IMR-90 (cell line): ENCODE data around the gene SLC35A4. TPM values are rescaled to one million over a fixed set of nuclear protein-coding genes. Genes with fewer than 3 reads are reported as not detected.

Source experiments
- ATAC-seq: fragments of 200-7000 bp; cut with Tn5 transposase; 2 replicates; pipeline ENCODE4 v1.9.1; 2020; ENCODE audit warnings: low read depth, mild to moderate bottlenecking, moderate library complexity
- BruUV-seq: library from RNA; stranded (reverse); fragments of 400-500 nt; replicated peaks from 2 replicates; lab custom pipeline; 2021; lab: Mats Ljungman, UMichigan
- CTCF ChIA-PET: fragments of 300-600 bp; formaldehyde crosslinking; extraction: SDS; loops from one replicate; lab custom pipeline; 2021; ENCODE audit warnings: antibody characterized with exemption; lab: Yijun Ruan, JAX
- POLR2A ChIA-PET: fragments of 300-600 bp; sonication (Branson Sonifier 250); formaldehyde crosslinking; loops from one replicate; lab custom pipeline; 2022; ENCODE audit warnings: antibody characterized with exemption; ENCODE audit not compliant: unreplicated experiment; lab: Charles Lee
- DNase-seq: peaks from one replicate; pipeline ENCODE4 v3.0.0; 2013
- H2AFZ ChIP-seq: replicated peaks from 2 replicates; pipeline ENCODE3; 2013; ENCODE audit warnings: low read length, mild to moderate bottlenecking; ENCODE audit not compliant: poor library complexity
- H2AK5ac ChIP-seq: 2 replicates; pipeline ENCODE4 v1.6.1; 2013; ENCODE audit warnings: low read depth, low read length, inconsistent platforms
- H2AK9ac ChIP-seq: replicated peaks from 2 replicates; pipeline ENCODE3; 2013; ENCODE audit warnings: mild to moderate bottlenecking, low read depth, low read length, moderate library complexity; ENCODE audit not compliant: poor library complexity
- H2BK120ac ChIP-seq: 2 replicates; pipeline ENCODE4 v1.6.1; 2013; ENCODE audit warnings: low read depth, low read length, inconsistent platforms
- H2BK15ac ChIP-seq: 3 replicates; pipeline ENCODE4 v1.6.1; 2013; ENCODE audit warnings: low read depth, low read length, inconsistent platforms
- H2BK20ac ChIP-seq: 2 replicates; pipeline ENCODE4 v1.6.1; 2013; ENCODE audit warnings: low read depth, mild to moderate bottlenecking, inconsistent platforms, low read length, moderate library complexity
- H2BK5ac ChIP-seq: 2 replicates; pipeline ENCODE4 v1.6.1; 2013; ENCODE audit warnings: mild to moderate bottlenecking, low read depth, low read length, inconsistent platforms; ENCODE audit not compliant: poor library complexity, severe bottlenecking
- H3K14ac ChIP-seq: replicated peaks from 2 replicates; pipeline ENCODE4 v1.6.1; 2013; ENCODE audit warnings: low read depth, low read length, inconsistent platforms
- H3K18ac ChIP-seq: 2 replicates; pipeline ENCODE4 v1.6.1; 2013; ENCODE audit warnings: low read depth, low read length, control low read depth
- H3K23ac ChIP-seq: 2 replicates; pipeline ENCODE4 v1.6.1; 2013; ENCODE audit warnings: low read depth, low read length, inconsistent platforms
- H3K27ac ChIP-seq: 2 replicates; pipeline ENCODE4 v1.5.1; 2013; ENCODE audit warnings: mild to moderate bottlenecking, control low read depth, low read length; ENCODE audit not compliant: insufficient read depth
- H3K27me3 ChIP-seq: 2 replicates; pipeline ENCODE4 v1.6.1; 2013; ENCODE audit warnings: low read length; ENCODE audit not compliant: control insufficient read depth, insufficient read depth
- H3K36me3 ChIP-seq: 2 replicates; pipeline ENCODE4 v1.6.1; 2013; ENCODE audit warnings: low read length, mixed read lengths; ENCODE audit not compliant: control insufficient read depth, insufficient read depth
- H3K4ac ChIP-seq: 2 replicates; pipeline ENCODE4 v1.6.1; 2013; ENCODE audit warnings: low read depth, low read length, inconsistent platforms
- H3K4me1 ChIP-seq: 2 replicates; pipeline ENCODE4 v1.6.1; 2013; ENCODE audit warnings: low read length, mixed read lengths; ENCODE audit not compliant: control insufficient read depth, insufficient read depth
- H3K4me2 ChIP-seq: 2 replicates; pipeline ENCODE4 v1.6.1; 2013; ENCODE audit warnings: low read depth, mild to moderate bottlenecking, control low read depth, low read length, moderate library complexity
- H3K4me3 ChIP-seq: 2 replicates; pipeline ENCODE4 v1.5.1; 2013; ENCODE audit warnings: low read depth, mild to moderate bottlenecking, control low read depth, low read length, moderate library complexity; ENCODE audit not compliant: insufficient read depth
- H3K56ac ChIP-seq: 2 replicates; pipeline ENCODE4 v1.6.1; 2013; ENCODE audit warnings: low read length, inconsistent platforms; ENCODE audit not compliant: insufficient read depth; ENCODE audit errors: extremely low read depth
- H3K79me1 ChIP-seq, 2 experiments: 2 replicates each; pipeline ENCODE4 v1.6.1; 2013; ENCODE audit warnings: low read length in 2 of 2, inconsistent platforms in 1 of 2, low read depth in 1 of 2
- H3K9ac ChIP-seq: 2 replicates; pipeline ENCODE4 v1.6.1; 2013; ENCODE audit warnings: low read depth, low read length, control low read depth
- H3K9me1 ChIP-seq: 2 replicates; pipeline ENCODE4 v1.6.1; 2013; ENCODE audit warnings: low read length, inconsistent platforms; ENCODE audit not compliant: insufficient read depth
- H3K9me3 ChIP-seq: 2 replicates; pipeline ENCODE4 v1.6.1; 2013; ENCODE audit warnings: low read length; ENCODE audit not compliant: control insufficient read depth, insufficient read depth
- H4K20me1 ChIP-seq: 2 replicates; pipeline ENCODE4 v1.6.1; 2013; ENCODE audit warnings: low read length, inconsistent platforms; ENCODE audit not compliant: insufficient read depth
- H4K5ac ChIP-seq: 2 replicates; pipeline ENCODE4 v1.6.1; 2013; ENCODE audit warnings: mild to moderate bottlenecking, low read depth, low read length, control low read depth
- H4K8ac ChIP-seq, 2 experiments: 2 replicates each; pipeline ENCODE4 v1.6.1; 2013; ENCODE audit warnings: low read depth in 2 of 2, low read length in 2 of 2, control low read depth in 1 of 2, inconsistent platforms in 1 of 2
- H4K91ac ChIP-seq: 2 replicates; pipeline ENCODE4 v1.6.1; 2013; ENCODE audit warnings: low read depth, low read length, inconsistent platforms; ENCODE audit not compliant: insufficient read depth
- BHLHE40 ChIP-seq: fragments of 150-350 bp; IDR thresholded peaks from 2 replicates; pipeline ENCODE4 v1.6.1; 2016; ENCODE audit warnings: mild to moderate bottlenecking, low read depth, low read length
- CEBPB ChIP-seq: IDR thresholded peaks from 2 replicates; pipeline ENCODE4 v1.6.1; 2012; ENCODE audit warnings: low read depth, low read length, improper control_type of control experiment
- CHD1 ChIP-seq: IDR thresholded peaks from 2 replicates; pipeline ENCODE4 v1.6.1; 2012; ENCODE audit warnings: low read depth, low read length, improper control_type of control experiment
- FOS ChIP-seq: fragments of 150-350 bp; IDR thresholded peaks from 2 replicates; pipeline ENCODE4 v1.6.1; 2016; ENCODE audit warnings: low read depth, low read length
- MAFK ChIP-seq: IDR thresholded peaks from 2 replicates; pipeline ENCODE4 v1.6.1; 2012; ENCODE audit warnings: low read depth, low read length, improper control_type of control experiment
- MAZ ChIP-seq: IDR thresholded peaks from 2 replicates; pipeline ENCODE4 v1.6.1; 2012; ENCODE audit warnings: low read depth, mild to moderate bottlenecking, low read length, improper control_type of control experiment, moderate library complexity, borderline replicate concordance
- MXI1 ChIP-seq: IDR thresholded peaks from 2 replicates; pipeline ENCODE4 v1.6.1; 2012; ENCODE audit warnings: low read depth, mild to moderate bottlenecking, low read length, moderate library complexity, borderline replicate concordance
- NFE2L2 ChIP-seq: fragments of 150-350 bp; IDR thresholded peaks from 2 replicates; pipeline ENCODE4 v1.6.1; 2016; ENCODE audit warnings: low read depth, mild to moderate bottlenecking, low read length
- POLR2A ChIP-seq: IDR thresholded peaks from 2 replicates; pipeline ENCODE4 v1.6.1; 2012; ENCODE audit warnings: mild to moderate bottlenecking, low read depth, low read length
- RAD21 ChIP-seq: IDR thresholded peaks from 2 replicates; pipeline ENCODE4 v1.6.1; 2012; ENCODE audit warnings: low read length, improper control_type of control experiment
- RCOR1 ChIP-seq: IDR thresholded peaks from 2 replicates; pipeline ENCODE4 v1.6.1; 2012; ENCODE audit warnings: mild to moderate bottlenecking, low read length, improper control_type of control experiment; ENCODE audit not compliant: insufficient replicate concordance
- RFX5 ChIP-seq: IDR thresholded peaks from 2 replicates; pipeline ENCODE4 v1.8.0; 2012; ENCODE audit warnings: low read depth, mild to moderate bottlenecking, low read length, moderate library complexity
- SMC3 ChIP-seq: fragments of 150-350 bp; IDR thresholded peaks from 2 replicates; pipeline ENCODE4 v1.6.1; 2016; ENCODE audit warnings: low read depth, mild to moderate bottlenecking, antibody characterized with exemption, low read length, moderate library complexity
- USF2 ChIP-seq: fragments of 150-350 bp; IDR thresholded peaks from 2 replicates; pipeline ENCODE4 v1.6.1; 2017; ENCODE audit warnings: mild to moderate bottlenecking, antibody characterized with exemption, low read length, low read depth
- WGBS, 2 experiments: methylation state at CpG; one replicate each; pipeline versions ENCODE4 v1.1.5 to v1.1.7; 2013; ENCODE audit warnings: missing lambda C conversion rate in 2 of 2; ENCODE audit not compliant: insufficient read length in 1 of 2; ENCODE audit errors: extremely low coverage in 2 of 2; 5-methylcytosine and 5-hydroxymethylcytosine counted together
- dilution Hi-C: fragments of 300-500 bp; cut with HindIII; formaldehyde crosslinking; loops from one replicate; pipeline ENCODE4 v1.14.3; 2018; ENCODE audit warnings: low sequenced_read_pairs; ENCODE audit not compliant: unreplicated experiment
- in situ Hi-C: fragments of 300-500 bp; cut with MboI; formaldehyde crosslinking; loops from 3 replicates; pipeline ENCODE4 v1.14.3; 2019; ENCODE audit warnings: low sequenced_read_pairs, inconsistent platforms, mixed read lengths
- intact Hi-C: fragments of 100-400 bp; cut with micrococcal nuclease; formaldehyde crosslinking; loops from 2 replicates; pipeline ENCODE4 v1.10.0; 2022
- polyA plus RNA-seq, 3 experiments: library from polyadenylated mRNA; depleted of rRNA; stranded (reverse); fragments of >200 nt; gene quantifications; 2 replicates each; pipeline ENCODE4 v1.2.3, GENCODE V29; 2012; ENCODE audit warnings: low replicate concordance in 1 of 3
- total RNA-seq: library from RNA; depleted of rRNA; stranded (reverse); fragments of >200 nt; gene quantifications from 2 replicates; pipeline ENCODE4 v1.2.3, GENCODE V29; 2012
- TF ChIP-seq, protein P1 (sequence below): fragments of 150-350 bp; IDR thresholded peaks from 2 replicates; pipeline ENCODE4 v1.6.1; 2016; ENCODE audit warnings: low read depth, mild to moderate bottlenecking, low read length, moderate library complexity, borderline replicate concordance

SLC35A4 gene
- total and polyA plus RNA-seq, 2 of the 4 experiments (the other 2 are of a cell fraction) = 19.2 to 66.4 TPM

DNA sequence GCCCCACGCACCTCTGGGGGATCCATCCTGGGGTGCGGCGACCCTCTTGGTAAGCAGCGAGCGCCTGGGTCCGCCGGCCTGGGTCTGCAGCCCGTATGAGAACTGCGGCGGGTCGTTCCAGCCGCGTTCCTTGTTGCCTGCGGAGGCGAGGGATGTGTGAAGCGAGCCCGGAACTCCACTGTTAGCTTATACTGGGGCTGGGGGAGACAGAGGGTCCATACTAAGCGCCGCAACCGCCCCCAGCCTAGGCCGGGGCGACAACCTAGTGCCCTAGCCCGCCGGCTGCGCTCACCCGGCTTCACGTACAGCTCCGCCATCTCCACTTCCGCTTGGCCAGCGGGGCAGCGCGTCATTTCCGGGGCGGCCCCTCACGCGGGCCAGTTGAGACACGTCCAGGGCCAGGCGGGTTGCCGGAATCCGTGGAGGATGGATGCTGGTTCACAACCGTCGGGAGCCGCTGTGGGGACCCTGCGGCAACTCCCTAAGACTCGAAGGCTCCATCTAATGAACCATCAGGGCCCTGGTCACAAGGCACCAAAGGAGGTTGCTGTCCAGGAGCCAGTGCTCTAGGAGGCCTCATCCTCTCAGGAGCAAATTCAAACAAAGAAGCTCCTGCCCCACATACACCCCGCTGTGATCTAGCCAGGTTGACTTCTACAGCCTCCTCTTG lies 7.4 kb upstream of the SLC35A4 start, which contains the start of gene SRA1:
TSS of gene SRA1 (minus strand) at position 338 of the 670 bp plus-strand sequence. CDS start at position 317, 21 bp downstream.
- Histone ChIP-seq H3K27me3 (no peaks in the 10 kb centered on the region), H4K91ac (peak within 1 kb of the TSS; percentile 98), H2BK20ac (peak within 1 kb of the TSS; percentile 98), H3K9me3 (no peaks in the 10 kb centered on the region), H3K18ac (peak within 1 kb of the TSS; percentile 92), H3K56ac (peak within 1 kb of the TSS; percentile 70; the same call in 1 of the 2 replicates), H3K4me1 (peaks cover 16% of the 10 kb centered on the region), H4K20me1 (peaks cover 20% of the 10 kb centered on the region), H4K8ac (peak within 1 kb of the TSS; percentile 99), H3K9ac (peak within 1 kb of the TSS; percentile 97), H3K36me3 (peaks cover 19% of the 10 kb centered on the region), H3K14ac (peak within 1 kb of the TSS; percentile 97), H3K79me1 (peaks cover 22 to 49% of the 10 kb centered on the region in 2 experiments), H3K4me3 (peak within 1 kb of the TSS; percentile 92), H3K9me1 (peaks cover 9% of the 10 kb centered on the region), H2BK15ac (peak within 1 kb of the TSS; percentile 96; the same call in 2 of the 3 replicates), H3K4ac (peak within 1 kb of the TSS; percentile 100), H2AK5ac (peak within 1 kb of the TSS; percentile 99), H4K5ac (peak within 1 kb of the TSS; percentile 98), H3K4me2 (peak within 1 kb of the TSS; percentile 91), H2BK120ac (peak within 1 kb of the TSS; percentile 94), H3K27ac (peak within 1 kb of the TSS; percentile 96), H2AFZ (peak within 1 kb of the TSS; percentile 94), H2BK5ac (peak within 1 kb of the TSS; percentile 97), H2AK9ac (peak within 1 kb of the TSS; percentile 98), H3K23ac (peak within 1 kb of the TSS; percentile 96)
- no TSS peak for BruUV-seq
- intact Hi-C loops (loop anchor here (1.0 kb wide), 1 partner anchor 82 kb away; the partner anchor contains the start of gene TMCO6), in situ Hi-C loops (no loop called here), dilution Hi-C loops (no loop called here)
- CTCF ChIA-PET = interaction anchor here (0.8 kb wide), 1 partner anchor 77 kb away, joined by 3 read pairs; no protein-coding TSS in a partner anchor
- POLR2A ChIA-PET = interaction anchor here (1.1 to 1.3 kb wide), 2 partner anchors 8 to 107 kb away, joined by 3 read pairs; partner anchors contain the start of gene WDR55
- 2% methylated on average over 22 of the region's 46 CpGs; no CpG with 5 or more reads in 1 of the 2 experiments for WGBS, 2 experiments
- ATAC-seq (peak; percentile 88), DNase-seq (peak; percentile 87)
- peak; percentile 66; the same call in 1 of the 2 replicates for TF ChIP-seq MAZ
- no peak for TF ChIP-seq SMC3
- TF ChIP-seq CHD1 = 0 out of 2 replicates have a peak, but pooled peaks have one; percentile 82
- no peak for TF ChIP-seq BHLHE40
- no peak for TF ChIP-seq FOS
- TF ChIP-seq RCOR1 = peak; percentile 66
- TF ChIP-seq USF2 = peak; percentile 51
- peak; percentile 53 for TF ChIP-seq CEBPB
- TF ChIP-seq POLR2A = peak; percentile 99
- TF ChIP-seq NFE2L2 = no peak; the same call in 1 of the 2 replicates
- no peak for TF ChIP-seq RFX5
- no peak for TF ChIP-seq MAFK
- no peak for TF ChIP-seq RAD21
- TF ChIP-seq, protein P1, sequence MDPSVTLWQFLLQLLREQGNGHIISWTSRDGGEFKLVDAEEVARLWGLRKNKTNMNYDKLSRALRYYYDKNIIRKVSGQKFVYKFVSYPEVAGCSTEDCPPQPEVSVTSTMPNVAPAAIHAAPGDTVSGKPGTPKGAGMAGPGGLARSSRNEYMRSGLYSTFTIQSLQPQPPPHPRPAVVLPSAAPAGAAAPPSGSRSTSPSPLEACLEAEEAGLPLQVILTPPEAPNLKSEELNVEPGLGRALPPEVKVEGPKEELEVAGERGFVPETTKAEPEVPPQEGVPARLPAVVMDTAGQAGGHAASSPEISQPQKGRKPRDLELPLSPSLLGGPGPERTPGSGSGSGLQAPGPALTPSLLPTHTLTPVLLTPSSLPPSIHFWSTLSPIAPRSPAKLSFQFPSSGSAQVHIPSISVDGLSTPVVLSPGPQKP = 0 out of 2 replicates have a peak, but pooled peaks have one; percentile 37
- peak; percentile 62; the same call in 1 of the 2 replicates for TF ChIP-seq MXI1
